Jurkat, Clone E6-1 (cell line): ENCODE results near the gene ZNF804A. TPM values are rescaled to one million over a fixed set of nuclear protein-coding genes. Genes with fewer than 3 reads are reported as not detected.

ENCODE experiments used
- DNase-seq: peaks from one replicate; pipeline ENCODE4 v3.0.0-alpha.2; 2011; ENCODE audit warnings: low read depth, low spot score
- H3K4me3 ChIP-seq: 2 replicates; pipeline ENCODE4 v1.5.1; 2011; ENCODE audit warnings: mild to moderate bottlenecking, low read length, control low read depth, moderate library complexity
- polyA plus RNA-seq: library from polyadenylated mRNA; unstranded; fragments of >200 nt; gene quantifications from one replicate; pipeline ENCODE4 v1.2.1, GENCODE V29; 2012; ENCODE audit warnings: missing spikeins; ENCODE audit not compliant: insufficient read length, insufficient read depth

ZNF804A gene
- not detected for polyA plus RNA-seq

- DNase-seq: no peak
Observed at GRCh38 chr2:184598316-184599053, at the start of gene ZNF804A. TSS of gene ZNF804A (plus strand) at chr2:184598529. CDS start at chr2:184598960, 431 bp downstream.

DNA sequence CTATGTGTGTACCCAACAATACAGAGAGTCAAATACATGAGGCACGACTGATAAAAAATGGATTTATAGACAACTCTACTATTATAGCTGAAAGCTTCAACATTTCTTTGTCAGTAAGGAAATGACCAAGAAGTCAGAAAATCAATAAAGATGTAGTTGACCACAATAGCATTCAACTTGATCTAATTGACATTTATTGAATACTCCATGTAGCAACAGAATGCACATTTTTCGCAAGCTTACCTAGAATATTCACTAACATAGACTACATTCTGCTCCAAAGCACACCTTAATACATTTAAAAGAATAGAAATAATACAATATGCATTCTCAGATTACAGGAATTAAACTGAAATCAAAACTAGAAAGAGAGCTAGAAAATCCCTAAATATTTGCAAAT is 49.2 kb upstream of the ZNF804A start:
- DNase-seq: no peak
- no peak overlapping the region for H3K4me3 ChIP-seq

More at GRCh38 chr2:184598316-184599053, at the start of gene ZNF804A:
- no peak within 1 kb of the TSS for H3K4me3 ChIP-seq

DNA sequence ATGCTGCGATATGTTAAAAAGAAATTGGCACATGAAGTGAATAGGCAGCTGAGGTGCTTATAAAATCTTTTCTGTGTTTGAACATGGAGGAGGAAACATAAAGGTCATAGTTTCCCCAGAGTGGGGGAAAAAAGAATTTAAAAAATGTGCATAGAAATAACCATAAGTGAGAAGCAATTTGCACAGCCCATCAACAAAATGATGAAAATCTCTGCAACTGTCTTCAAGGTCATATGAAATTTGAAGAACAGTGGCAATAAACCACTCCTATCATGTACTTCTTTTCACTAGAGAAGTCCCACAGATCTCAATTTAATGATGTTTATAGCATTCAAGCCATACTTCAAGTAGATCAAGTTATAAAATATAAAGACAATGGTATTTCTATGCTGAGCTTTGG is 46.7 kb upstream of the ZNF804A start:
- no peak overlapping the region for H3K4me3 ChIP-seq
- DNase-seq: no peak

DNA sequence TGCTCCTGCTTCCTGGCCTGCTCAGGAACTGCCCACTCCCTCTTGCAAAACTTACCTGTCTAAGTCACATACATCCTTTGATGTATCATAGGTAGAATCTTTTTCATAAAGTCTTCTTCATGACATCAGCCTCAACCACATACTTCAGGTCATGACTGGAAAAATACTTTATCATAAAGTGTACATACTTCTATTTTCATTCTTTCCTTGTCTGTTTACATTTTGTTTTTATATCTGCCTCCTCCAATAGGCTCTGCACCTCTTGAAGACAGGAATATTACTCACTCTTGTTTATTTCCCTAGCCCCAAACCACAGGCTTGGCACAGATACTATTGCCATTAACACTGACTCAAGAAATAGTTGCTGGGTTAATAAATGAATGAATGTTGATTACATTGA is 43.6 kb upstream of the ZNF804A start:
- no peak for DNase-seq
- no peak overlapping the region for H3K4me3 ChIP-seq

DNA sequence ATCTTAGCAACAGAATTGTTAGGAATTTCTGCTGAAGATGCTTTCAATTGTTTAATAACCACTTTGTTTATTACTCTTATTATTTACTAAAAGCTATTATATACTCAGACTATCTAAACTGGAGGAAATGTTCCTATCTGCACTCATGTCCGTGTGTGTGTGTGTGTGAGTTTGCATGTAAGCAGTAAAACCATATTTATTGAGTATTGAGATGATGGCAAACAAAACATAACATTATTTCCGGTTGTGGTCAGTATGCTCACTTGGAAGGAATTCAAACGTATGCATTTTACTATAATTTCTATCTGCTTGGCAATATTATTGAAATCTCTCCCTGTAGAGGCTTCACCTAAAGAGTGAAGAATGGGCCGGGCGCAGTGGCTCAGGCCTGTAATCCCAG is 43.0 kb upstream of the ZNF804A start:
- H3K4me3 ChIP-seq: no peak overlapping the region
- DNase-seq: no peak

DNA sequence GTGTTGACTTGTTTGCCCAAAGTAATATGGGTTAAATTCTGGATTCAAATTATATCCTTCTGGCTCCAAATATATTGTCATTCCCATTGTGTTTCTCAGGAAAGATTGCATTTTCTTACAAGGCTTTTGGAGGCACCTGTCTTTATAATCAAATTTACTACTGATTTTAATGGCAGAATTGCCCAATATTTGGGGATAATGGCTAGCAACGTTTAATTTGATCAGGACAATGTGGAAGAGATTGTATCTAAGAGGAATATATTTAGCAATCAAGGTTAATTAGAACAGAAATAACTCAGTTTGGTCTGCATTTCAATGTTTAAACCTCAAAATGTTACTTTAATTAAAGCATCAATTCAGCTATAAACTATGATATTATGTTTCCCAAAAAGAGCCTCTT is 41.7 kb upstream of the ZNF804A start:
- DNase-seq: no peak
- H3K4me3 ChIP-seq: no peak overlapping the region

GRCh38 chr2:184558713-184559464 is 39.4 kb upstream of the ZNF804A start:
- H3K4me3 ChIP-seq: no peak overlapping the region
- DNase-seq: no peak

DNA sequence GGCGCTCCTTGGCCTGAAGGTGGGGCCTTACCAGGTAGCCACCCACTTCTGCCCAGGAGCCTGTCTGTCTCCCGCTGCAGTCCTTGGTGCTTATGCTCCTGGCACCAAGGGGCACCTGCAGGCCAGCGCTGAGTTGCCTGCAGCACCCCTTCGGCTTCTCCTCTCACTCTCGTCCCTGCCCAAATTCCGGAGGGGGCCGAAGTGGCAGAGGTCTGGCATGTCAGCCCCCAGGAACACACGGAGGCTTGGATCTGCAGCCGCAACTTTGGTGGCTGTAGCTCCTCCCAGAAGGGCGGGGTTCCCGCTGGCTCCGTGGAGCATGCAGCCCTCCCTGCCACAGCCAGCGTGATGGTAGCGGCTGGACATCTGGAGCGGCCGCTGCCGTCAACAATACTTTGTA is 37.7 kb upstream of the ZNF804A start:
- H3K4me3 ChIP-seq: no peak overlapping the region
- DNase-seq: no peak

GRCh38 chr2:184562532-184562931 is 35.8 kb upstream of the ZNF804A start:
- DNase-seq: no peak
- H3K4me3 ChIP-seq: no peak overlapping the region

GRCh38 chr2:184564092-184564491 is 34.2 kb upstream of the ZNF804A start:
- DNase-seq: no peak
- no peak overlapping the region for H3K4me3 ChIP-seq

- no peak for DNase-seq
- no peak overlapping the region for H3K4me3 ChIP-seq
Observed at GRCh38 chr2:184566716-184567115, 31.6 kb upstream of the ZNF804A start.

GRCh38 chr2:184577056-184577455 is 21.3 kb upstream of the ZNF804A start:
- H3K4me3 ChIP-seq: no peak overlapping the region
- DNase-seq: no peak

DNA sequence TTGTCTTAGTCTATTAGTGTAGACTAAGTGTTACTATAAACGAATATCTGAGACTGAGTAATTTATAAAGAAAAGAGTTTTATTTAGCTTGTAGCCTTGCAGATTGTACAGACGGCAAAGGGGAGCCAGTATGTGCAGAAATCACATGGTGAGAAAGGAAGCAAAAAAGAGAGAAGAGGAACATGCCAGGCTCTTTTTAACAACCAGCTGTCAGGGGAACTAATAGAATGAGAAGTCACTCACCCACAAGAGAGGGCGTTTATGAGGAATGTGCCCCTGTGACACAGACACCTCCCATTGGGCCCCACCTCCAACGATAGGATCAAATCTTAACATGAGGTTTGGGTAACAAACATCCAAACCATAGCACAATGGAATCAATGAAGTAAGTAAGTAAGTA is 20.6 kb upstream of the ZNF804A start:
- no peak for DNase-seq
- H3K4me3 ChIP-seq: no peak overlapping the region

GRCh38 chr2:184579226-184579625 is 19.1 kb upstream of the ZNF804A start:
- no peak overlapping the region for H3K4me3 ChIP-seq
- no peak for DNase-seq

DNA sequence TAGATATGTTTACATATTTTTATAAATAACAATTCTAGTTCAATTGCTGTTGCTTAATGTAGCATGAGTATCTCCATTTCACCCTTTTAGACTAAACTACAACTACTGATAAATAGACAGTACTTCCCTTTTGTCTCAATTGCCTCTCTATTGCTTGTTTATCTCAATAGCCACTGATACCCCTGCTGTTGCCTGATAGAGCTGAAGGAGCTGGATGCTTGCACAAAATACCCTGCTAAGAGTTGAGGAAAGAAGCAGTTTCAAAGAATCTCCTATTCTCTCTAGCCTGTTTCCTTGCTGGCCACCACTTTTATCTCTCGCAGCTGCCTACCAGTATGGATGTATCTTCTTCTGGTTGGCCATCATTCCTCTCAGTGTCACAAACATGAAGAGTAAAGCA is 16.9 kb upstream of the ZNF804A start:
- DNase-seq: no peak
- H3K4me3 ChIP-seq: no peak overlapping the region

DNA sequence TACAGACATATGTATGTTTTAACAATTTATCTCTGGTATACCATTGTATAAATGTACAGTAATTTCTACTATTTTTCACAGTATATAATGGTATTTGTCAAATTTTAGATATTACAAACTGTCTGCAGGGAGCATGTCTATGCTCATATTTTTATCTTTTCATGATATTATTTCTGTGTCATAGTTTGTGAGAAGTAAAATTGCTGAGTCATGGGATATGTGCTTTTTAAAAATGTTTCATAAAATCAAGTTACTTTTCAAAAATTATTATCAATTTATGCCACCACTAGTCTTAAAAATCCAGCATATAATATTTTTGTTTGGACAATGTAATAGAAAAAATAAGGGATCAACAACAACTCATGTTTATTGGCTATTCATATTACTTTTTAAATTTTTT is 9.1 kb upstream of the ZNF804A start:
- DNase-seq: no peak

GRCh38 chr2:184596819-184597411 is 1.4 kb upstream of the ZNF804A start:
- no peak overlapping the region for H3K4me3 ChIP-seq
- no peak for DNase-seq

More for the DNA sequence above, 9.1 kb upstream of the ZNF804A start:
- no peak overlapping the region for H3K4me3 ChIP-seq

DNA sequence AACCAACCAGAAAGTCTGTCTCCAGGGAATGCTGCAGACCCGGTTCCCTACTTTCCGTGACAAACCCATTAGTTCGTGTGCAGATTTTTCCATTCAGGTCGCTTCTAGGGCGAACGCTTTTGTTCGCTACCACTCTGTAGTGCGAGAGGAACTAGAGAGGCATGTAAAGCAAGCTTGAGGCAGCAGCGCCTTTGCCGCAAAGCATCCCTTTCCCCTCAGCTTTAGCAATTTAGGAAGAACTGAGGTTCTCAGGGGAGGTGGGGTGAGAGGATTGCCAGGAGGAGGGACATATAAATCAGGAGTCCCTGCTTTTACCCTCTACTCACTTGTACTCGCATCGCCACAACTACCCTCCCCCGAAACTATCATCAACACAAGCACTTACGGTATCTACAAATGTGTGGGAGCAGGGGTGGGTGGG is 748 bp upstream of the ZNF804A start:
- DNase-seq: no peak
- H3K4me3 ChIP-seq: no peak overlapping the region

DNA sequence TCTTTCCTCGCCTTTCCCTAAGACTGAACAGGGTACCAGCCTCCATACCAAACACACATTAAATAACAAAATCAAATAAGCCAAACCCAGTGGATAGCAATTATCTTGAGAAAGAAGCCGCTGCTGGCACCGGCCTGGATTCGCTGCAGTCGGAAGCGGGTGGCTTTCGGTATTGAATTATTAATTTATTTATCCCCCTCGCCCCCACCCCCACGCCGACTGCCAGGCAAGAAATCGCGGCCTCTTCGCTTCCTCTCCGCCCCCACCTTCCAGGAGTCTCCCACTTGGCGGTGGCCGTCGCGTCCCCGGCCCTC is 370 bp upstream of the ZNF804A start:
- no peak for DNase-seq
- H3K4me3 ChIP-seq: no peak overlapping the region
